Uterine smooth muscle cell (primary cell): Measurements from ENCODE around the gene RABIF. TPM values are rescaled to one million over a fixed set of nuclear protein-coding genes. Genes with fewer than 3 reads are reported as not detected.

Experiments
- total RNA-seq: library from RNA; depleted of rRNA; stranded (reverse); fragments of >200 nt; gene quantifications from 2 replicates; pipeline ENCODE4 v1.2.3, GENCODE V29; 2014

The RABIF gene
- 3.5 and 3.7 TPM in 2 replicates for total RNA-seq

GRCh38 chr1:202888531-202889360 lies at the start of gene RABIF:
RABIF (minus strand) TSS chr1:202889149; CDS start chr1:202889098, 51 bp downstream.

GRCh38 chr1:202926581-202927491 lies 37.9 kb upstream of the RABIF start, which contains the start of gene KLHL12:
KLHL12 (minus strand) TSS chr1:202927234; CDS start chr1:202925162, 2,072 bp downstream.

Other genes starting within 250 kb of the RABIF start
- under 0.01 TPM in 1 of 2 replicates, not detected in the other for gene SYT2, start 178.7 kb downstream of the RABIF start, total RNA-seq
- gene KDM5B, start 80.7 kb downstream of the RABIF start, total RNA-seq = 70.7 and 96.7 TPM in 2 replicates
- gene PCAT6, start 78.2 kb downstream of the RABIF start, total RNA-seq = not detected in 2 replicates
- 43.8 and 47.1 TPM in 2 replicates for gene KLHL12, start 38.1 kb upstream of the RABIF start, total RNA-seq
- 79.6 and 86.6 TPM in 2 replicates for gene ADIPOR1, start 69.2 kb upstream of the RABIF start, total RNA-seq
- 24.0 and 38.1 TPM in 2 replicates for gene CYB5R1, start 78.1 kb upstream of the RABIF start, total RNA-seq
- gene TMEM183A, start 118.2 kb upstream of the RABIF start, total RNA-seq = 82.7 and 103 TPM in 2 replicates
- 5.0 and 10.1 TPM in 2 replicates for gene PPFIA4, start 137.3 kb upstream of the RABIF start, total RNA-seq
- gene MYOG, start 196.9 kb upstream of the RABIF start, total RNA-seq = not detected in 2 replicates
- 4.1 and 7.5 TPM in 2 replicates for gene ADORA1, start 238.6 kb upstream of the RABIF start, total RNA-seq